ENCODE data around the gene BPIFB2. TPM values are rescaled to one million over a fixed set of nuclear protein-coding genes. Genes with fewer than 3 reads are reported as not detected.

Gene BPIFB2
- polyA plus RNA-seq, 1 of the 3 experiments (the other 2 are of a cell fraction), result not detected

DNA sequence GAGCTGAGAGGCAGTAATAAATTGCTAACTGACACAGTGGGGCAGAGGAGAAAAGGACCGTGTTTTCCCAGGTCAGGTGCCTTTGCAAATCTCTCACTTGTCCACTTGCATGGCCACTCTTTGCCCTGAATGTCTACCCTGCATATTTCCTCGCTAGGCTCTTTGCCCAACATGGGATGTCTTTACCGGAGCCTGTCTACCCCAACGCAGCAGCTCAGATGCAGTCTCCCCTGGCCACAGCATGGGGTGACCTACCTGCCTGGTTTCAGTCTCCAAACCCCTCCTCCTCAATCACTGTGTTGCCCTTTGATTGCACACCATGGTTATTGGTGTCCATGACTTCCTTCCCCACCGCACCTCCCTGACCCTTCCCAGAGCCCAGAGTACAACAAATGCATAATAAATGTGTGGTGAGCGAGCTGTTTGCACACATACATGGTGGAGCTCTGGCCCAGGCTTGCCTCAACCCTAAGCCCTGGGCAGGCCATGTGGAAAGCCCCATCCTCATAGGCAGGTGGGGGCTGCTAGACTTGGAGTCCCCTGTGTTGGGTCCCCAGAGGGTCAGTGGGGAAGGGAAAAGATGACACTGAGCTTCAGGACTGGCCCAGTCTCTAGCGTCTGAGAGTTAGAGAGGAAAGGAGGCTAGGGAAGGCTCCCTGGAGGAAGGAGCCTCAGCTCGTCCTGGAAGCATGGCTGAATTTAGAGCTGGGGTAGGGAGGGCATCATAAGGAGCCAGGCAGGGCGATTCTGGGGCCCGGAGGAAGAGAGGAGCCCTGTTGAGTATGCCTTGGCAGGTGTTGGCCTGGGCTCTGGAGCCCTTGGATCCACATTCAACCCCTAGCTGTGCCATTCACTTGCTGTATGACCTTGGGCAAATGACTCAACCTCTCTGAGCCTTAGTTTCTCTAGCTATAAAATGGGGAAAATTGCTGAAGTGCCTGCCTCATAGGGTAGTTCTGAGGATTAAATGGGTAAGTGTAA, 19.6 kb downstream of the BPIFB2 start:
- TF ChIP-seq ELF1 (IDR thresholded peaks at IDR 0.05) (no peak), POLR2AphosphoS5 (IDR thresholded peaks at IDR 0.05; ENCODE audit: low read depth, low read length) (no peak), MEF2A (IDR thresholded peaks at IDR 0.05; ENCODE audit: borderline replicate concordance, low read depth) (no peak), RFX5 (IDR thresholded peaks at IDR 0.05; ENCODE audit: low read length) (no peak), NRF1 (IDR thresholded peaks at IDR 0.05; ENCODE audit: low read depth, low read length) (no peak), SMC3 (IDR thresholded peaks at IDR 0.05; ENCODE audit: low read depth, low read length) (no peak)
- TF ChIP-seq, protein P1, sequence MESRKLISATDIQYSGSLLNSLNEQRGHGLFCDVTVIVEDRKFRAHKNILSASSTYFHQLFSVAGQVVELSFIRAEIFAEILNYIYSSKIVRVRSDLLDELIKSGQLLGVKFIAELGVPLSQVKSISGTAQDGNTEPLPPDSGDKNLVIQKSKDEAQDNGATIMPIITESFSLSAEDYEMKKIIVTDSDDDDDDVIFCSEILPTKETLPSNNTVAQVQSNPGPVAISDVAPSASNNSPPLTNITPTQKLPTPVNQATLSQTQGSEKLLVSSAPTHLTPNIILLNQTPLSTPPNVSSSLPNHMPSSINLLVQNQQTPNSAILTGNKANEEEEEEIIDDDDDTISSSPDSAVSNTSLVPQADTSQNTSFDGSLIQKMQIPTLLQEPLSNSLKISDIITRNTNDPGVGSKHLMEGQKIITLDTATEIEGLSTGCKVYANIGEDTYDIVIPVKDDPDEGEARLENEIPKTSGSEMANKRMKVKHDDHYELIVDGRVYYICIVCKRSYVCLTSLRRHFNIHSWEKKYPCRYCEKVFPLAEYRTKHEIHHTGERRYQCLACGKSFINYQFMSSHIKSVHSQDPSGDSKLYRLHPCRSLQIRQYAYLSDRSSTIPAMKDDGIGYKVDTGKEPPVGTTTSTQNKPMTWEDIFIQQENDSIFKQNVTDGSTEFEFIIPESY (IDR thresholded peaks at IDR 0.05; ENCODE audit: borderline replicate concordance, low read depth), result no peak
- TF ChIP-seq, protein P2, sequence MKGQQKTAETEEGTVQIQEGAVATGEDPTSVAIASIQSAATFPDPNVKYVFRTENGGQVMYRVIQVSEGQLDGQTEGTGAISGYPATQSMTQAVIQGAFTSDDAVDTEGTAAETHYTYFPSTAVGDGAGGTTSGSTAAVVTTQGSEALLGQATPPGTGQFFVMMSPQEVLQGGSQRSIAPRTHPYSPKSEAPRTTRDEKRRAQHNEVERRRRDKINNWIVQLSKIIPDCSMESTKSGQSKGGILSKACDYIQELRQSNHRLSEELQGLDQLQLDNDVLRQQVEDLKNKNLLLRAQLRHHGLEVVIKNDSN (IDR thresholded peaks at IDR 0.05; ENCODE audit: borderline replicate concordance, low read depth), result no peak
- TF ChIP-seq, protein P3, sequence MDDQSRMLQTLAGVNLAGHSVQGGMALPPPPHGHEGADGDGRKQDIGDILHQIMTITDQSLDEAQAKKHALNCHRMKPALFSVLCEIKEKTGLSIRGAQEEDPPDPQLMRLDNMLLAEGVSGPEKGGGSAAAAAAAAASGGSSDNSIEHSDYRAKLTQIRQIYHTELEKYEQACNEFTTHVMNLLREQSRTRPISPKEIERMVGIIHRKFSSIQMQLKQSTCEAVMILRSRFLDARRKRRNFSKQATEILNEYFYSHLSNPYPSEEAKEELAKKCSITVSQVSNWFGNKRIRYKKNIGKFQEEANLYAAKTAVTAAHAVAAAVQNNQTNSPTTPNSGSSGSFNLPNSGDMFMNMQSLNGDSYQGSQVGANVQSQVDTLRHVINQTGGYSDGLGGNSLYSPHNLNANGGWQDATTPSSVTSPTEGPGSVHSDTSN (IDR thresholded peaks at IDR 0.05), result no peak
- no peaks in the 10 kb centered on the region for H3K4me1 ChIP-seq (ENCODE audit: control insufficient read depth in 1 of 2, insufficient read depth in 2 of 2, low read depth in 1 of 2, low read length in 1 of 2)
- no peaks in the 10 kb centered on the region for H3F3A ChIP-seq (replicated peaks; ENCODE audit: insufficient read depth)
- H3K4me3 ChIP-seq (ENCODE audit: low read depth in 2 of 2, low read length in 1 of 2), result no peak overlapping the region
- H3K27ac ChIP-seq (ENCODE audit: low read depth in 2 of 2, low read length in 1 of 2), result no peak overlapping the region
- no peak overlapping the region for H2AFZ ChIP-seq (ENCODE audit: low read depth)
- H3K4me2 ChIP-seq, result no peak overlapping the region
- 23% methylated on average over 10 of the region's 10 CpGs for WGBS (ENCODE audit: low lambda C conversion rate)
- no peaks in the 10 kb centered on the region for H4K20me1 ChIP-seq (ENCODE audit: insufficient read depth)
- no peaks in the 10 kb centered on the region for H3K9me2 ChIP-seq
- H3K27me3 ChIP-seq (ENCODE audit: insufficient read depth), result peaks cover 6% of the 10 kb centered on the region; the same call in 1 of the 2 replicates
- H3K9me3 ChIP-seq, result no peaks in the 10 kb centered on the region
- ChIA-PET CTCF (interaction anchor here (1.2 kb wide), 1 partner anchor 22 kb away, joined by 3 read pairs; no protein-coding TSS in a partner anchor), POLR2A (no interaction called here)
- DNase-seq, result no peak
- no peaks in the 10 kb centered on the region for H3K36me3 ChIP-seq (replicated peaks in 1 of 2; ENCODE audit: control insufficient read depth in 1 of 2, insufficient read depth in 2 of 2, low read length in 1 of 2)
- H3K9ac ChIP-seq, result no peak overlapping the region
- H3K79me2 ChIP-seq (ENCODE audit: insufficient read depth), result no peaks in the 10 kb centered on the region

DNA sequence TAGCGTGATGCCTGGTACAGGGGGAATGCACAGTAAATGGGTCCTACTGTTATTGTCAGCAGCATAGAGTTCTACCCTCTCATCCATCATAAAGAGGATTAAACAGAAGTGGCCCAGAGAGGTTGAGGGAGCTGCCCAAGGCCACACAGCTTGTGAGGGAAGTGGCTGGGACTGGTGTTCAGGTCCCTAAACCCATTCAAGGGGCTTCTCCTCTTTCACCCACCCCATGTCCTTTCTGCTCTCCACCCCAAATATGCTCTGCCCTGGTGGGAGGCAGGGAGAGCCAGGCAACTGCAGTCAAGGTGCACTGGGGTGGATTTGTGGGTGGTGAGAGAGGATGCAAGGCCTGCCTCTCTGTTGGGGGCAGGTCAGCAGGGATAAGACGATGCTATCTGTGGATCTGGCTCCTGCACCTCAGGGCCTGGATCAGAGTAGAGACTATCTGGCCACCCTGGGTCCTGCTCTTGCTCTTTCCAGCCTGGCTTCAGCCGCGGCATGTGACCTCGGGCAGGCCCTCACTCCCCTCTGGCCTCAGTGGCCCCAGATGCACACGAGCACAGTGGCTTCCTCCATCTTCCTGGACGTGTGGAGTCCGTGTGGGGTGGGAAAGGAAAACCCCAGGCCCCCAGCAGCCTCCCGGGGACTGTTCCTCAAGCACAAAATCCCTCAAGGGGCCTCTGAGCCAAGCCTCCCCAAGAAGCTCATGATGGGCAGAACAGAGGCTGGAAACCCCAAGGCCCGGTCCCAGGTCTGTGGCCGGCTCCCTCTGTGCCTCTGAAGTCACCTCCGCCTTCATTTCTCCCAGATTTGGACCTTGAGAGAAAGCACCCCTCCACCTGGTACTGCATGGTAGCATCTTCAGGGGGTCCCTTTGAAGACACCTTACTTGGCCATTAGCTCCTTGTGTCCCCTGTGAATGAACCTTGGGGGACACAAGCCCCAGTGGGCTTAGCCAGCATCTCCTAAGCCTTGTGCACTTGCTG, 20.6 kb downstream of the BPIFB2 start:
- Histone ChIP-seq H3K9me2 (no peaks in the 10 kb centered on the region), H3F3A (replicated peaks; ENCODE audit: insufficient read depth) (no peaks in the 10 kb centered on the region), H3K79me2 (ENCODE audit: insufficient read depth) (no peaks in the 10 kb centered on the region), H3K4me1 (ENCODE audit: control insufficient read depth in 1 of 2, insufficient read depth in 2 of 2, low read depth in 1 of 2, low read length in 1 of 2) (no peaks in the 10 kb centered on the region), H3K4me2 (no peak overlapping the region), H3K9ac (no peak overlapping the region), H3K9me3 (no peaks in the 10 kb centered on the region), H3K27ac (ENCODE audit: low read depth in 2 of 2, low read length in 1 of 2) (no peak overlapping the region), H4K20me1 (ENCODE audit: insufficient read depth) (no peaks in the 10 kb centered on the region), H3K4me3 (ENCODE audit: low read depth in 2 of 2, low read length in 1 of 2) (no peak overlapping the region), H2AFZ (ENCODE audit: low read depth) (no peak overlapping the region), H3K27me3 (ENCODE audit: insufficient read depth) (peaks cover 6% of the 10 kb centered on the region; the same call in 1 of the 2 replicates), H3K36me3 (replicated peaks in 1 of 2; ENCODE audit: control insufficient read depth in 1 of 2, insufficient read depth in 2 of 2, low read length in 1 of 2) (no peaks in the 10 kb centered on the region)
- WGBS (ENCODE audit: low lambda C conversion rate), result 8% methylated on average over 10 of the region's 12 CpGs
- TF ChIP-seq, protein P4, sequence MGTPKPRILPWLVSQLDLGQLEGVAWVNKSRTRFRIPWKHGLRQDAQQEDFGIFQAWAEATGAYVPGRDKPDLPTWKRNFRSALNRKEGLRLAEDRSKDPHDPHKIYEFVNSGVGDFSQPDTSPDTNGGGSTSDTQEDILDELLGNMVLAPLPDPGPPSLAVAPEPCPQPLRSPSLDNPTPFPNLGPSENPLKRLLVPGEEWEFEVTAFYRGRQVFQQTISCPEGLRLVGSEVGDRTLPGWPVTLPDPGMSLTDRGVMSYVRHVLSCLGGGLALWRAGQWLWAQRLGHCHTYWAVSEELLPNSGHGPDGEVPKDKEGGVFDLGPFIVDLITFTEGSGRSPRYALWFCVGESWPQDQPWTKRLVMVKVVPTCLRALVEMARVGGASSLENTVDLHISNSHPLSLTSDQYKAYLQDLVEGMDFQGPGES (IDR thresholded peaks at IDR 0.05; ENCODE audit: low read depth, low read length), result no peak
- no peak for TF ChIP-seq NFIC (IDR thresholded peaks at IDR 0.05; ENCODE audit: borderline replicate concordance)
- TF ChIP-seq, protein P2 (IDR thresholded peaks at IDR 0.05; ENCODE audit: borderline replicate concordance, low read depth), result no peak
- no peak for TF ChIP-seq RXRA (IDR thresholded peaks at IDR 0.05; ENCODE audit: borderline replicate concordance, low read depth)
- TF ChIP-seq, protein P5, sequence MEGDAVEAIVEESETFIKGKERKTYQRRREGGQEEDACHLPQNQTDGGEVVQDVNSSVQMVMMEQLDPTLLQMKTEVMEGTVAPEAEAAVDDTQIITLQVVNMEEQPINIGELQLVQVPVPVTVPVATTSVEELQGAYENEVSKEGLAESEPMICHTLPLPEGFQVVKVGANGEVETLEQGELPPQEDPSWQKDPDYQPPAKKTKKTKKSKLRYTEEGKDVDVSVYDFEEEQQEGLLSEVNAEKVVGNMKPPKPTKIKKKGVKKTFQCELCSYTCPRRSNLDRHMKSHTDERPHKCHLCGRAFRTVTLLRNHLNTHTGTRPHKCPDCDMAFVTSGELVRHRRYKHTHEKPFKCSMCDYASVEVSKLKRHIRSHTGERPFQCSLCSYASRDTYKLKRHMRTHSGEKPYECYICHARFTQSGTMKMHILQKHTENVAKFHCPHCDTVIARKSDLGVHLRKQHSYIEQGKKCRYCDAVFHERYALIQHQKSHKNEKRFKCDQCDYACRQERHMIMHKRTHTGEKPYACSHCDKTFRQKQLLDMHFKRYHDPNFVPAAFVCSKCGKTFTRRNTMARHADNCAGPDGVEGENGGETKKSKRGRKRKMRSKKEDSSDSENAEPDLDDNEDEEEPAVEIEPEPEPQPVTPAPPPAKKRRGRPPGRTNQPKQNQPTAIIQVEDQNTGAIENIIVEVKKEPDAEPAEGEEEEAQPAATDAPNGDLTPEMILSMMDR (IDR thresholded peaks at IDR 0.05), result no peak
- TF ChIP-seq EP300 (IDR thresholded peaks at IDR 0.05; ENCODE audit: borderline replicate concordance in 1 of 2, low read depth in 1 of 2, low read length in 1 of 2), result no peak
- TF ChIP-seq TEAD4 (IDR thresholded peaks at IDR 0.05; ENCODE audit: borderline replicate concordance, insufficient read depth), result no peak
- no peak for DNase-seq
- POLR2A ChIA-PET, result no interaction called here
- CTCF ChIA-PET, result no interaction called here

Measured in SK-N-SH (cell line).